Measurements from ENCODE around the gene SLC17A7.

SLC17A7 gene

DNA sequence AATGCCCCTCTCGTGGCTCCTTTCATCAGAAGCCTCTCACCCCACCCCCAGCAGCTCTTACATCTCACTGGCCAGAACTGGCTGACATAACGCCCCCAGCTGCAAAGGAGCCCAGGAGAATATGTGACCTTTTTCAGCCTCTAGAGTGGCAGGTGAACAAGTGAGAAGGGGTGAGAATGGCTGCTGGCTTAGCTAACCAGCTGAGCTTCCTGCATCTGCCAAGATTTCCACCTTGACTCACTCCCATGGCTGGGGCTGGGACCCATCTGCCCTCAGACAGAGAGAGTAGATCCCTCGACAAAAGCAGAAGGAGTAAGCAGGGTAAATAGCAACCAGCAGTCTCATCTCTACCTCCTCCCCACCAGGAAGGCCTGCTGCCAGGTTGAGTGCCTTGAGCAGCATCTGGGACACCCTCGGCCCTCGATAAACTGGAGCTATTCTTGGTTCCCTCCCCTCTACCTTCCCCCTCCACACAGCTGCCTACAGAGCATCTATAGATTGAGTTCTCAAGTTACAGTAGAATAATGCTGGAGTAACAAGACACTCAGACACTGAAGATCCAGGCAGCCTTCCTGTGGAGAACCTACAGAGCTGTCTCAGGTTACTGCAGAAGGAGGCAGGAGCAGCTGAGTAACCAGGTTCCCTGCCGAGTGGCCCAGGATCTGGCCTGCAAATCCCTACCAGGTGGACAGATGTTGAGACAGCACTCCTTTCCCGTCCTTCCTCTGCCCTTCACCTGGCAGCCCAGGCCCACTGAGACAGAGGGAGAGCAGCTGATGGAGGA is 37.7 kb downstream of the SLC17A7 start:
- FAIRE-seq, result no peak

DNA sequence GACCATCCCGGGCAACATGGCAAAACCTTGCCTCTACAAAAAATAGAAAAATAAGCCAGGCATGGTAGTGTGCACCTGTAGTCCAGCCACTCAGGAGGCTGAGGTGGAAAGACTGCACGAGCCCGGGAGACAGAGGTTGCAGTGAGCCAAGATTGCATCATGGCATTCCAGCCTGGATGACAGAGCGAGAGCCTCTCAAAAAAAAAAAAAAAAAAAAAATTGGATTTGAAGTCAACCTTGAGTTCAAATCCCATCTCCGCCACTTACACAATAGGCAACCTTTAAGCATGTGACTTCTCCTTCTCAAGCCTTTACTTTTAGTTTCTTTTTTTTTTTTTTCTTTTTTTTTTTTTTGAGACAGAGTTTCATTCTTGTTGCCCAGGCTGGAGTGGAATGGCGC is 41.3 kb downstream of the SLC17A7 start:
- FAIRE-seq, result no peak

DNA sequence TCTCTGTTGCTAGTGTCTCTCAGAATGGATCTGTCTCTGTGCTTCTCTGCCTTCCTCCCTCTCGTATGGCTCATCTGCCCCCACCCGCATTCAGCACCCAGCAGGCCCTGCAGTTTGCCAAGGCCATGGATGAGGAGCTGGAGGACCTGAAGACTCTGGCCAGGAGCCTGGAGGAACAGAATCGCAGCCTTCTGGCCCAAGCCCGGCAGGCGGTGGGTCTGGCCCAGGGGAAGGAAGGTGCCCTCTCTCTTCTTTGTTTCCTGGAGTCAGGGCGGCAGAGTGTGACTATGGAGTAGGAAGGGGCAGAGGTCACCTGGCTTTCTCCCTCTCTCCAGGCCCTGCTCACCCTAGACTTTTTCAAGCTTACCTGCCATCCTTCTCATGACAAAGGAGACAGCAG is 42.4 kb downstream of the SLC17A7 start:
- no peak for FAIRE-seq

DNA sequence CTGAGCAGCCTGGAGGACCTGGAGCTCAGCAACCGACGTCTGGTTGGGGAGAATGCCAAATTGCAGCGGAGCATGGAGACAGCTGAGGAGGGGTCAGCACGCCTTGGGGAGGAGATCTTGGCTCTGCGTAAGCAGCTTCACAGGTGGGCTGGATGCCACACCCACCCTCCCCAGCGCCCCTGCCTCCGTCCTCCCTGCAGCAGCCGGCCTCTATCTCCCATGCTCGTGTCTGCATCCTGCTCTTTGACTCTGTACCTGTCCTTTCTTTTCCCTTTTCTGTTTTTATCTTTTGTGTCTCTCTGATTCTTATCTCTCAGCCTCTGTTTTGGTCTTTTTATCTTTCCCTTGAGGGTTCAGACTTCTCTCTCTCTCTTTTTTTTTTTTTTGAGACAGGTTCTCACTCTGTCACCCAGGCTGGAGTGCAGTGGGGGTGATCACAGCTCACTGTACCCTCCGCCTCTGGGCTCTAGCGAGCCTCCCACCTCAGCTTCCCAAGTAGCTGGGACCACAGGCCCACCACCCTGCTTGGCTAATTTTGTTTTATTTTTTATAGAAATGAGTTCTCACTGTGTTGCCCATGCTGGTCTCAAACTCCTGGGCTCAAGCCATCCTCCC is 43.2 kb downstream of the SLC17A7 start:
- no peak for FAIRE-seq

DNA sequence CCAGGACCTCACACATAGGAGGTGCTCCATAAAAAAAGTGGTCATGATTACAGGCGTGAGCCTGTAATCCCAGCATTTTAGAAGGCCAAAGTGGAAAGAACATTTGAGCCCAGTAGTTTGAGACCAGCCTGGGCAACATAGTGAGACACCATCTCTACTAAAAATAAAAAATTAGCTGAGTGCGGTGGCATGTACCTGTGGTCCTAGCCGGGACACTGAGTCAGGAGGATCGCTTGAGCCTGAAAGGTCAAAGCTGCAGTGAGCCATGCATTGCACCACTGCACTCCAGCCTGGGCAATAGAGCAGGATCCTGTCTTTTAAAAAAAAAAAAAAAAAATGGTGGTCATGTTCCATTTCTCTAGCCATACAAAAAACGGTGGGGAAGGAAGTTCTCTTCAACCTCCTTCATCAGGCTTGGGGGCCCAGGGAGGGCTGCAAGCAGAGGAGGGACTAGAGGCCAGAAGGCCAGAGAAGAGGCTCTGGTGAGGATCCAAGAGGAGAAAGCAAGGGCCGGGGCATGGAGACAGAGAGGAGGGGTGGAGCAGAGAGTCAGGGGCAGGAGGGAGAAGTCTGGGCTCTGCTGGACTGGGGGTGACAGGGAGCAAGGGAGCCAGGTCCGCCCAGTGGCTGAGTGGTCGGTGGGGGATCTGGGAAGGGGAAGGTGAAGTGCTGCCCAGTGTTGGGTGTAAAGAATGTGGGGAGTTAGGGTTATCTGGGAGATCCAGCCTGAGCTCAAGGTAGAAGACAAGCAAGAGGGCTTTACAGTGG is 44.4 kb downstream of the SLC17A7 start:
- FAIRE-seq, result no peak

DNA sequence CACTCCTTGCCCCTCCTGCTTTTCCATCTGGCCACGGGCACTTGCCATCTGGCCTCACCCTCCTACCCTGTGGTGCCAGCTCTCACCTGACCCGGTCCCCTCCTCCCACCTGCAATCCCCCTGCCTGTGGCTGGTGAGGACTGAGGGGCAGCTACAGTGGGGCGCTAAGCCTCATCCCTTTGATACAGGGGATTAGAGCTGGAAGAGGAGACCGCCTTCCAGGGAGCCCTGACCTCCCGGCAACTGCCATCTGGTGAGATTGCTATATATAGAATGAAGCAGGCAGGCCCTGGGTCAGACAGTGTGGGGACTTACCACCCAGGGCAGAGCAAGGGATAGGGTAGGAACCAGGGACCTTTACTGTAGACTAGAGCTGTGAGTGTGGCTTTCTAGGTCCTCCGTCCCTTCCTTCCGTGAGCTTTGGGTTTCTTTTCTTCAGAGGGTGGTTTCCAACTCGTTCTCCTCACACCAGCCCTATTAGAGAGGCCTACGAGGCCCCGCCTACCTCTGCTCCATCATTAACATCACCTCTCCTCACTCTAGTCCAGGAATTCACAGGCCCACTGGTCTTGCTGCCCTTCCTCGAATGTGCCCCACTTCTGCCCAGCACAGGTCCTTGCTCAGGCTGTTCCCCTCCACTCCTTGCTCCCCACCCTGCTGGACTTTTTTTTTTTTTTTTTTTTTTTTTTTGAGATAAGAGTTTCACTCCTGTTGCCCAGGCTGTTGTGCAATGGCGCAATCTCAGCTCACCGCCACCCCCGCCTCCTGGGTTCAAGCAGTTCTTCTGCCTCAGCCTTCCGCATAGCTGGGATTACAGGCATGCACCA is 45.5 kb downstream of the SLC17A7 start:
- FAIRE-seq, result no peak

DNA sequence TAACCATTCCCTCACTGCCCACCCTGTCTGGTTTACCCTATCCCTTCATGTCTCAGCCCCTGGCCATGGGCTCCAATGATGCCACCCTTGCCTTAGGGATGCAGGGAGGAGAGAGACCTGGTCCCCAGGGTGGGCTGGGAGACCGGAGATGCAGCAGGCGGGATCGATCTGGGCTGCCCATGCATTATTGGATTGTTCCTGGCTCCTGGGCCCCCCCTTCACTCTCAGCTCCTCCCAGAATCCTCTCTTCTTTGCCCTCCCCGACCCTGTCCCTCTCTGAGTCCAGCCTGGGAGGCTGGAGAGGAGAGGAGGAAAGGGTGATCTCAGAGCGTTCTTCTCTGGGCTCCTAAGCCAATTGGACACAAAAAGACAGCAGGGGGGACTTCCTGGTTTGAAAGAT is 47.4 kb downstream of the SLC17A7 start:
- FAIRE-seq, result no peak

DNA sequence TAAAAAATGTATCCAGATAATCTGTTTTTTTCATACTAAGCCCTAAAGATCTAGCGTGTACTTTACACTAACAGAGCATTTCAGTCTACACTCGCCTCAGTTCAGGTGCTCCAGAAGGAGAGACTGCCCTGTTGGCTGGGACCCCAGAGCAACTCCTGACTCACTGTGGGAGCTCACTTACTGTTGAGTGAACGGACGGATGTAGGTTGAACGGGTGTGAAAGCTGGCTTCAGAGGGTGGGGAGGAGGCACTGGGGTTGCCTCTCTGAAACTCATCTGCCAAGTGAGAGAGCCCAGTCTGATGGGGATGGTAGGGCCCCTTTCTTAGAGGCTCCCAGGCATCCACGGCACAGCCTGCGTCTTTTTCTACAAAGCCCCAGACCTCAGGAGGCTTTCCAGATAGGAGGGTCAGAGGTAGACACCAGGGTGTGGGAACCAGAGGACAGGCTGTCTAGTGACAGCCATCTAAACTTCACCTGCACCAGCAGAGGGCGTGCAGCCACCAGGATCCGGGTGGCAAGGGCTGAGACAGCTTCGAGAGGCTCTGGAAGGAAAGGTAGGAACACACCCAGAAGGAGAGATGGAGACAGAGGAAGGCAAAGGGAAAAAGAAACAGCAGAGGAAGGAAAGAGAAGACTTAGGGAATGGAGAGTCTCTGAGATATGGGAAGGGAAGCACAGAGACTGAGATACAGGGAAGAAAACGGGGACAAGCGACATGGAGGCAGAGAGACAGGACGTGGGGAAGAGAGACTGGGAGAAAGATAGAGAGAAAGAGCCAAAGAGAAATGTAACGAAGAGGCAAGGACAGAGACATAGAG is 49.5 kb downstream of the SLC17A7 start:
- no peak for FAIRE-seq

DNA sequence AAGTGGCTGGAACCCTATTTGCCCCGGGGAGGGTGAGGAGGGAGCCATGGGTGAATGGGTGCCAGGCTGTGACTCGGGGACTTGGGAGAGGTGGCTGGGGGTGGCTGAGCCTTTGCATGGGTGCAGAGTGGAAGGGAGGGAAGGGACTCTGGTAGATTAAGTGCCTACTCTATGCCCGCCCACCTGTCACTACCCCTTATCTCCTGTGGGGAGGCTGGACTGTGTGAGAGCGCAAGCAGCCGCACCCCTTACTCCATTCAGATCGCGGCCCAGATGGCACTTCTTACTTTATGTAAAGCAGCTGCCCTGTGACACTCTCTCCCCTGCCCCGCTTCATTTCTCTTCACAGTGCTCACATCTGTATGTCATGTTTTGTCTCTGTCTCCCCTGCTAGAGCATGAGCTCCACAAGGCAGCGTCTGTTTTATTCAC is 50.4 kb downstream of the SLC17A7 start:
- FAIRE-seq, result no peak

DNA sequence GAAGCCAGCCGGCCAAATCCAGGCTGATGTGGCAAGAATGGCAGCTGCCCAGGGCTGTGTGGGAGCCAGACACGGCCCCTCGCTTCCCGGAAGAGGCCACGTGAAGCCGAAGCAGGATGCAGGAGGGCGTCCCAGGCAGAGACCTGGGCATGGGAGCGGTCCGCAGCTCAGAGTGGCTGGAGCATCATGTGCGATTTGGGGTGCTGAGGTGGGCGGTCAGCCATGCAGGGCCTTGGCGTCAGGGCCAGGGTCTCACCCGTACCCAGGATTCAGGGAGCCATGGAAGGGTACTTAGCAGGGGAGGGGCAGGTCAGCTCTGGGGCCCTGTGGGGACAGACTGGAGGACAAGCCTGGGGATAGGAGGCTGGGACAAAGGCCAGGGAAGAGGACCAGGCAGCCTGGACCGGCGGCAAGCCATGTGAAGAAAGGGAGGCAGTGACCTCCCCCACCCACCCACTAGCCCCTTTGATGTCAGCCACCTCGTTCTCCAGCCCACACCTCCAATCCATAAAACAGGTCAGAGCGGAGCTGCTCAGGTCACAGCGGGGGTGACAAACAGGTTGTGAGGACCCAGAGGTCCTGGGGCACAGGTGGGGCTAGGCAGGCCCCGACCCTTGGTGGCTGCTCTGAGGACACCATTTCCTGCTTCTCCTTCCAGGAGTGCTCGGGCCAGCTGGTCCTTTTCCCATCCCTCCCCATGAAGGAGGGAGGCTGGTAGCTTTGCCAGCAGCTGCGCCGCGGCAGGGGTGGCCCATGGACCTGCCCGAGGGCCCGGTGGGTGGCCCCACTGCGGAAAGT is 51.0 kb downstream of the SLC17A7 start:
- no peak for FAIRE-seq

DNA sequence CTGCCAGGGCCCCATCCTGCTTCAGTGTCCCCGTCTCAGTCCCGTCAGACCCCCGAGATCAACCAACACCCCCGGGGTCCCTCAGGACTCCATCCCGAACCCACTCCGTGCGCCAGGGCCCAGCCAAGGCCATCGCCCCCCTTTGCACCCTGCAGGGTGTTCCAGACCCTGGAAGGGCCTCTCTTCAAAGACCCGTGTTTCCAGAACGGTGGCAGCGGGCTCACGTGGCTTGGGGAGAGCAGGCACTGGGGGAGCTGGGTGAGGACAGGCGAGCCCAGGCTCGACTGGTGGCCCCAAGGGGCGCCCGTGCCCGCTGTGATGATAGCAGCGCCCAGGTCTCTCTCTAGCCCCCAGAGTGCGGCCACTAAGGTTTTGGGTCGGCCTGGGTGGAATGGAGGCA is 51.9 kb downstream of the SLC17A7 start:
- FAIRE-seq, result no peak

DNA sequence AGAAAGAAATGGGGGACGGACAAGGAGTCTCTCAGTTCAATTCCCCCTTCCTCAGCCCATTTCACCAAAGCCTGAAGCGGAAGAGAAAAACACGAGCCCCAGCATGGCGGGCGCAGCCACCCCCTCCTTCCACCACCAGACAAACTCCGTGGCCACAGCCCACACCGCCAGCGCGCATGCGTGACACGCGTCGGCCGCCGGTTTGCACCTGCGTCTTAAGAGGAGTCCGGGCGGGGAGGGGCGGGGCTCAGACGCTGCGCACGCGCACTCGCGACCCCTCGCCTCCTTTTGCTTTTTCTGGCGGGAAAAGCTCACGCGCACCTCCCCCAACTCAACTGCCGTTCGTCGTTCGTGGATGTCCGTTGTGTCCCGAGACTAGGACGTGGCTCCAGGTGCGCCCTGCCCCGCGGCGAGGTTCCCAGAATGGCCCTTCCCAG is 53.4 kb downstream of the SLC17A7 start, which contains the start of gene KASH5:
Gene KASH5, plus strand, starts transcription at position 314 of the 437 bp plus-strand sequence. CDS start 2,635 bp downstream, outside the sequence.
- no peak for FAIRE-seq

DNA sequence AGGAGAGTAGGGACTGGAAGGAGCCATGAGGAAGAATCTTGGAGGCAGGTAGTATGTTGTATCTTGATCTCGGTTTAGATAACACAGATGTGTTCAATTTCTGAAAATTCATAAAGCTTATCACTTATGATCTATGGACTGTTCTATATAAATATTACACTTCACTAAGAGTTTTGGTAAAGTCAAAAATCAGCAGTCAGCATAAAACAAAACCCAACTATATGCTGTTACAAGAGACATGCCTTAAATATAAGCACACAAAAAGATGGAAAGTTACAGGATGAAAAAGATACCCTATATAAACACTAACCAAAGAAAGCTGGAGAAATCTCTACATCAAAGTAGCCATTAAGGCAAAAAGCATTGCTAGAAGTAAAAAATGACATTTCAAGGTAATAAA is 57.7 kb downstream of the SLC17A7 start:
- FAIRE-seq, result no peak

DNA sequence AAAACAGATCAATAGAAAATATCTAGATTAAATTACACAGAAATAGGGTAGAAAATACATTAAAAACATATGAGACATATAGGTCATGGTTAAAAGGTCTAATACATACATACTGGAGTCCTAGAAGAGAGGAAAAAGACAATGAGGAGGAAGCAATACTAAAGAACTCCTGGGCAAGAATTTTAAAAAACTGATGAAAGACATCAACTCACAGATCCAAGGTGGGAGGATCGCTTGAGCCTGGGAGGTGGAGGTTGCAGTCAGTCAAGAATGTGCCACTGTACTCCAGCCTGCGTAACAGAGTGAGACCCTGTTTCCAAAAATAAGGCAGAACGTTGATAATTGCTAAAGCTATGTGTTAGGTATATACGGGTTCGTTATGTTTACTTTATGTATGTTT is 58.7 kb downstream of the SLC17A7 start:
- FAIRE-seq, result no peak

DNA sequence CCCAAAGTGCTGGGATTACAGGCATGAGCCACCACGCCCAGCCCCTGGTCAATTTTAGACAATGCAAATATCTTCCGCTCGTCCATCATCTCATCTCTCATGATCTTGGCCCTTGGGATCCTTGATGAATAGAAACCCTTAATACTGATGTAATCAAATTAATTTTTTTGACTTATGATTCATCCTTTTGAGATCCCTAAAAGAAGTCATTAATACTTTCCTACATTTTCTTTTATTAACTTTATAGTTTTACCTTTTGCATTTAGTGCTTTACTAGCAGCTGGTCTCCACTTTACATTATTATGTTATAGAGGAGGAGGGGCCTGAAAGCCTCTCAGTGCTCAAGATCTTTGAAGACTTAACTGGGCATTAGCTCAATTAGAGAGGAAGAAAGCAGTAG is 60.9 kb downstream of the SLC17A7 start:
- no peak for FAIRE-seq

All from endometrium (tissue), 2 donors.